Cerebellar cortex (tissue), 1 donor: ENCODE results near the gene NSMCE3.
A peak's percentile ranks its signal among the peaks of the same experiment; 100 is the strongest.

Experiments used
- DNase-seq: peaks from one replicate; pipeline ENCODE4 v3.0.0-alpha.2; 2015; ENCODE audit warnings: low spot score

NSMCE3 gene

DNA sequence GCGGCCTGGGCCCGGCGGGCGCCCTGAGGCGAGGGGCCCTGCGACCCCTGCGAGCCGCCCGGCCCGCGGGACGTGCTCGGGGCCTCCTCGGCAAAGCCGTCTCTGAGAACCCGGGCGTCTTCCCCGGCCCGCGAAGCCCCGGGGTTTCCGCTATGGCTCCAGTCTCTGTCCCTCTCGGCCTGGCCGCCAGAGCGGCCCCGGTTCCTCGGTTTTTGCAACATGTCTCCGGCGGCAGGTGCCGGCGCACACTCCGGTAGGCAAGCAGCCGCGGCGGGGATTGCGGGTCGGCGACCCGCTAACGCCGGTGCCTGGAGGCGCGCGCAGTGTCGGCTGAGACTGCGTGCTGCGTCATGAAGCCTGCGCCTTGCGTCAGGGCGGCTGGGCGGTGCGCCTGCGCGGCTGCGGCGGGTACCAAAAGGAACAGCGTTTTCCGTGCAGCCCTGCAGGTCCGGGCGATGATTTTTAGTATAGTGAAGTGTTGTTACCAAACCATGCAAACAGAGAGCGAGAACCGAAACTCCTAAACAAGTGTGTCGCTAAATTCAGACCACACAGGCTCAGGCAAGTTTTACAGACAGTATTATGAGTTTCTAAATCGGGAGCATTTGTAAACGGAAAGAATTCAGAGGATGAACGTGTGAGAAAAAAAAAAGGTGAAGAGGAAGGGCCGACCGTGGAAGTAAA lies at the start of gene NSMCE3:
NSMCE3 (minus strand) TSS at position 338 of the 684 bp plus-strand sequence; CDS start at position 221, 117 bp downstream.
- peak; percentile 89 for DNase-seq

GRCh38 chr15:29316422-29316821 lies 46.8 kb upstream of the NSMCE3 start:
- DNase-seq, result no peak

GRCh38 chr15:29312387-29312786 lies 42.8 kb upstream of the NSMCE3 start:
- no peak for DNase-seq

DNA sequence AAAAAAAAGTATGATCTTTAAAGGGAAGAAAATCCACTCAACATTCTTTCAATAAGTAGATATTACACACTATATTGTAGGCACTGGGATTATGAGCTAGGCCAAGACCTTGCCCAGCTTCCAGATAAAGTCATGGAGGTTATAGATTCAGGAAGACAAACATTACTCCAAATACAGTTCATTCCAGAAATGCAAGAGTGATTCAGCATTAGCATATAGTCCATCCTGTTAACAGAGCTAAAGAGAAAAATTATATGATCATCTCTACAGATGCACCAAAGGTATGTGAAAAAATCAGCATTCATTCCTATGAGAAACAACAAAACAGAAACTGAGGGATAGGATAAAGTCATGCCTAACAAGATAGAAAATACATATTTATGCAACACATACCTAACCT lies 42.1 kb upstream of the NSMCE3 start:
- DNase-seq, result no peak

DNA sequence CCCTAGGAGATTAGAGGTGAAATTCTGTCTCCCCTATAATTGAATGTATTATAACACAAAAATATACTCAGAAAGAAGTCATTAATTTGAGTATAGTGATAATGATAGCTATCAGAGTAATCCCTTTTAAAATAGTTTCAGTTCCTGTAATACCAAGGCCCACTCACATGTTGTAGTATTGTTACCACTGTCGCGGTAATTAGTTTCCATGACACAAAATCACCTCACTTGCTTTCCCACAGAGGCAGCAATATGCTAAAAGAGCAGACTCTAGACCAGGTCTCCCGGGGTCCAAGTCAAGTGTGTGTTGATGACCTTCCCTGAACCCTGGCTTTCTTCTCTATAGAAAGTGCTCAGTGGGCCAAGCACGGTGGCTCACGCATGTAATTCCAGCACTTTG lies 39.5 kb upstream of the NSMCE3 start:
- no peak for DNase-seq

GRCh38 chr15:29308299-29308698 lies 38.7 kb upstream of the NSMCE3 start:
- no peak for DNase-seq

DNA sequence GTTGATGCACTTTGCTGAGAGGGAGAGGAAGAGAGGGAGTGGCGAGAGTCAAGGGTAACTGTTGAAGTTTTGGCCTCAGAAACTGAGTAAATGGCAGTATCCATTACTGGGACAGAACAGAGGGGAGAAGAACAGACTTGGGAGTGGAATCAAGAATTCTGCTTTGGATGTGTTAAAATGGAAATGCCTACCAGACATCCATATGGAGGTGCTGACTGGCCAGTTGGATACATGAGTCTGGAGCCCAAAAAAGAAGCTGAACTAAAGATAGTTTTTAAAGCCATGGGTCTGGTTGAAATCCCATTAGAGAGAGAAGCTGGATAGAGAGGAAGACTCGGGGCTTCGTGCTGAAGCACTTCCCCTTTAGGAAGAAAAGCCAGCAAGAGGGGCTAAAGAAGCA lies 35.9 kb upstream of the NSMCE3 start:
- no peak for DNase-seq

DNA sequence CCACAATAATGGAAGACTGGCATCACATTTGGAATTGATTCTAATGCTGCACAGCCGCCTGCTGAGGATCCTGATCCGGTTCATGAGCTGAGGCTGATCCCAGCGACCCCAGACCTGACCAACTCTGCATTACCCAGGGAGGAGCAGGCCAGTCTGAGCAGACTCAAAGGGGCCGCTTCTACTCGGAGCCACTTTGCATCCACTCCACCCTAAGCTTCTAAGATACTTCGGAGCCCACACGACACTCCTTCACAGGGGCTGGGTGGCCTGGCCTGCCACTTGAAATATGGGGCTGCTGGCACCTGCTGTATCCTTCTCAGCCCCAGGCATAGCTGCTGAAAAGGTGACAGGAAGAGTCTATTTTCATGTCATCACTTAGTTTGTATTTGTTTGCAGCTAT lies 33.2 kb upstream of the NSMCE3 start:
- no peak for DNase-seq

DNA sequence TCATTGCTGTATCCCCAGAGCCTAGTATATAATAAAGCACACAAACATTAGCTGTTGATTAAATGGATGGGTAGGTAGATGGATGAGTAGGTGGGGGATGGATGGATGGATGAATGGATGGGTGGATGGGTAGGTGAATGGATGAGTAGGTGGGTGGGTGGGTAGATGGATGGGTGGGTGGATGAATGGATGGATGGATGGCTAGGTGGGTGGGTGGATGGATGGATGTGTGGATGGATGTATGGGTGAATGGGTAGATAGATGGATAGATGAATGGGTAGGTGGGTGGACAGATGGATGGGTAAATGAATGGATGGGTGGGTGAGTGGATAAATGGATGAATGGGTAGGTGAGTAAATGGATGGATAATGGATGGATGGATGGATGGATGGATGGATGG lies 30.2 kb upstream of the NSMCE3 start:
- DNase-seq, result no peak

DNA sequence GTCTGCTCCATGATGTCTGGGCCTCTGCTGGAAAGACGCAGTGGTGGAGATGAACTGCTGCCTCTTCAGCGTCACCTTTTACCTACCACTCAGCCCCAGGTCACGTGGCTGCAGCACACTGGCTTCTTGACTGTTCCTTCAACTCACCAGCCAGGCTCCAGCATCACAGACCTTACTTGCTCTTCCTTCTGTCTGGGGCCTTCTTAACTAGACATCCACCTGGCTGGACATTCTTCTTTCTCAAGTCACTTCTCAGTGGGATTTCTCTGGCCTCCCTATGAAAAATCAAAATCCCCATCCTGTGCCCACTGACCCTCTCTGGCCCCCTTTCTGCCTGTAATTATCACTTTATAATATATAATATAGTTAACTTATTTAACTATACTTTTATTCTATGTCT lies 29.7 kb upstream of the NSMCE3 start:
- no peak for DNase-seq

DNA sequence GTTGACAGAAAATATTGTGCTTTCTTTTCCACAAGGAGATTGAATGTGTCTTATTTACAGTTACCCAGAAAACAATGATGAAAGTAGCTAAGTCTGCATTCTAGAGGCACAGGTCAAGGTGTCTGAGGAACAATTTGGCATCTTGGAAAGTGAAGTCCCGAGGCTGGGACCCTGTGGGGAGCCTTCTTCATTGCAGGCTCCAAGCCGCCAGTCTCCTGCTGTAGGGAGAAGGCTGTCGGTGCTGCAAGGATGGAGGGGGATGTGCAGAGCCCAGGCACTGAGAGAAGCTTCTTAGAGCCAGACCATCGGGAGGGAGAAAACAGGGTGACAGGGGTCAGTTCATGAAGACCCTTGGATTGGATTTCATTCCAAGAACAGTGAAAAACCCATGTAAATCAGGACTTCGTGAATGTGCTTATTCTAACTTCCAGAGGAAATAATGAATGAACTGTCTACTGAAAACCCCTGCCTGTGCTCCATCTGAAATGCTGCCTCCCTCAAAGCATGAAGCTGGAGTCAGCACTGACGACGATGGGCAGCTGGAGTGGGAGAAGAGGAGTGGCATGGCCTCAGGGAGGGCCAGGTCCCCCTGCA lies 25.2 kb upstream of the NSMCE3 start:
- no peak for DNase-seq

GRCh38 chr15:29291067-29291845 lies 21.6 kb upstream of the NSMCE3 start:
- DNase-seq, result no peak

DNA sequence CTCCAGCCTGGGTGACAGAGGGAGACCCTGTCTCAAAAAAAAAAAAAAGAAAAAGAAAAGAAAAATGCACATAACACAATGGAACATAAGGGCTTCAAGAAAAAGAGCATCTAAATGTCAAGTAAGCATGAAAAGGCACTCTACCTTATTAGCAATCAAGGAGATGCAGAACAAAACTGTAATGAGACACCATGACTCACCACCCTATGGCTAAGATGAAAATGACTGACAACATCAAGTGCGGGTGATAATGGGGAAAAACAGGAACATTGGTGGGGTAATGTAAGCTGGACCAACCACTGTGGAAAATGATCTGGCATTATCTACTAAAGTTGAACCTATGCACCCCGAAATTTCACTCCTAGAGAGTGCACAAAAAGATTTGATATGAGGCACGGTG lies 19.6 kb upstream of the NSMCE3 start:
- DNase-seq, result no peak

DNA sequence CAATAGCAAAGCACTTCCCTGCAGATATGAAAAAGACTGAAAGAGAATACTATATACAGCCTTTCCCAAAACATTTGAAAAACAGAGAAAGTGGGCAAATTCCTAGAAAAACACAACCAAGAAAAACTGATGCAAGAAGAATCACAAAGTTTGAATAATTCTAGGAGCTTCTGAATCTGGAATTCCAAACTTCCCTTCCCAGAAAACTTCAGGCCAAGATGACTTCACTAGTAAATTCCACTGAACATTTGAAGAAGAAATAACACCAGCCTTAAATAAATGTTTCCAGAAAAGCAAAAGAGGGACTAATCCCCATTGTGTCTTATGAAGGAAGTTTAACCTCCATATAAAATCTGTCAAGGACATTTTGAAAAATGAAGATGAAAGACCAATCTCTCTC lies 15.8 kb upstream of the NSMCE3 start:
- DNase-seq, result no peak

DNA sequence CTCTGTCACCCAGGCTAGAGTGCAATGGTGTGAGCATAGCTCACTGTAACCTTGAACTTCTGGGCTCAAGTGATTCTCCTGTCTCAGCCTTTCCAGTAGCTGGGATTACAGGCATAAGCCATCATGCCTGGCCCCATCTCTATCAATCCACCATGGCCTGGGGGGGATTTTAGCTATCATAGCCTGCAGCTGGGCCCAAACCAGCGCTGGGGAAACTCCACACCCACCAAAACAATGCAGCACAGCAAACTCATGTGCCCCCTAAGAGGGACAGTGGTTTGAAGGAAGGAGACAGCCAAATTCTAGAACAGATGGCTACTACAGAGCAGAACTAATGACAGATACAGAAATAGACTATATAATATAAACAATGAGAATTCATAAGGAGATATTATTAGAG lies 13.8 kb upstream of the NSMCE3 start:
- no peak for DNase-seq

GRCh38 chr15:29280514-29280913 lies 10.9 kb upstream of the NSMCE3 start:
- no peak for DNase-seq

DNA sequence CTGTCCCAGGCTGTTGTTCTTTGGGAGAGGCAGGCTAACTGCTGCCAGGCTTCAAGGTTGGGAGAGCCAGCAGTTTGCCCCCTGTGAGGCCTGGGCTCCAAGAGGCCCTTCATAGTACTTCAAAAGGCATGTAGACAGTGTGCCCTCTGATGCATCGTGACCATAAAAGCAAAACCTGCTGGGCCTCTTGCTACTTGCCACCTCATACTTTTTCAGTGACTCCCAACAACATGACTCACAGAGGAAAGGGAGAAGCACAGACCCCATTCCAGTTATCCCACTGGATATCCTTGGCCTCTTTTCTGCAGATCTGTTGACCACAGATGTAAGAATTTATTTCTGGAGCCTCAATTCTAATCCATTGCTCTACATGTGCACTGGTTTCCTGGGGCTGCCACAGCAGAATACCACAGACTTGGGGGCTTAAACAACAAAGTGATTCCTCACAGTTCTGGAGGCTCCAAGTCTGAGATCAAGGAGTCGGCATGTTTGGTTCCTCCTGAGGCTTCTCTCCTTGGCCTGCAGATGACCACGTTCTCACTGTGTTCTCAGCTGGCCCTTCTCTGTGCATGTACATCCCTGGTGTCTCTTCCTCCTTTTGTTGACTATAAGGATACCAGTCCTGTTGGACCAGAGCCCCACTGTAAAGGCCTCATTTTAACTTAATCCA lies 8.9 kb upstream of the NSMCE3 start:
- no peak for DNase-seq

- no peak for DNase-seq
Measured at GRCh38 chr15:29276366-29276765, 6.7 kb upstream of the NSMCE3 start.

- DNase-seq, result no peak
Measured at GRCh38 chr15:29275855-29276254, 6.2 kb upstream of the NSMCE3 start.

DNA sequence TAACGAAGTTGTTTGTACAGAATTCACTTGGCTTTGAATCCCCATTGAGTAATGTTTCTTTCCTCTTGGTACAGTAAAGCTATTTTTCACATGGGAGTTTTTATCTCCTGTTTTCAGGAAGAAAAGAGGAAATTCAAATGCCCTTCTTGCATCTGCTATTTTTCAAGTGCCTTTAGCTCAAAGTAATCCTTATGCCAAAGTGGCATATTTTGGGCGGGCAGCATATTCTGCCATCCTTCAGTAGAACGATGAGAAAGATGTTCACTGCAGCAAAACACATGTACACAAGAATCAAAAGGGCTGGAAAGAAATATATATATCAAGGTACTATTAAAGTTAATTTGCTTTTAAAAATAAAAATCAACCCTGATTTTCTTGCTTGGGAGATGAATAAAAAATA lies 5.3 kb upstream of the NSMCE3 start:
- no peak for DNase-seq

GRCh38 chr15:29272219-29272618 lies 2.6 kb upstream of the NSMCE3 start:
- no peak for DNase-seq

DNA sequence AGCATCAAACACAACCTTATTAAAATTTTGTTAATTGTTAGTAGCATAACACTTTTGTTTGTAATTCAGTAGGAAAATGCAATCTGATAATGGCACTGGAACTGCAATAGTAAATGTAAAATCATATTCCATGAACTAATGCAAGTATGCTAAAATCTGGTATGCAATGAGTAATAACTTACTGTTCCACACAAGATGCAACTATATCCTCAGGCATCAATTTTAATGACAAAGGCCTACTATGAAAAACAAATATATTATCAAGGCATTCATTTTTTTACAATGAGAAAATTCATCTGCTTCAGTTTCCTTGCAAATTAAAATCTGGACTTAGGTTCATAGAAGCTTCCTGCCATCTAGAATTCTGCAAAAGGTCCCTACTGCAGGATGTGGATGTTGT lies 1.4 kb upstream of the NSMCE3 start:
- no peak for DNase-seq
